ENCODE results near the gene TRPM8. TPM values are rescaled to one million over a fixed set of nuclear protein-coding genes. Genes with fewer than 3 reads are reported as not detected.

Gene TRPM8
- total and polyA plus RNA-seq, 2 of the 13 experiments (the other 11 are each of a cell fraction or from before 2014, with no cell fraction given): 0.12 TPM; not detected in 1

DNA sequence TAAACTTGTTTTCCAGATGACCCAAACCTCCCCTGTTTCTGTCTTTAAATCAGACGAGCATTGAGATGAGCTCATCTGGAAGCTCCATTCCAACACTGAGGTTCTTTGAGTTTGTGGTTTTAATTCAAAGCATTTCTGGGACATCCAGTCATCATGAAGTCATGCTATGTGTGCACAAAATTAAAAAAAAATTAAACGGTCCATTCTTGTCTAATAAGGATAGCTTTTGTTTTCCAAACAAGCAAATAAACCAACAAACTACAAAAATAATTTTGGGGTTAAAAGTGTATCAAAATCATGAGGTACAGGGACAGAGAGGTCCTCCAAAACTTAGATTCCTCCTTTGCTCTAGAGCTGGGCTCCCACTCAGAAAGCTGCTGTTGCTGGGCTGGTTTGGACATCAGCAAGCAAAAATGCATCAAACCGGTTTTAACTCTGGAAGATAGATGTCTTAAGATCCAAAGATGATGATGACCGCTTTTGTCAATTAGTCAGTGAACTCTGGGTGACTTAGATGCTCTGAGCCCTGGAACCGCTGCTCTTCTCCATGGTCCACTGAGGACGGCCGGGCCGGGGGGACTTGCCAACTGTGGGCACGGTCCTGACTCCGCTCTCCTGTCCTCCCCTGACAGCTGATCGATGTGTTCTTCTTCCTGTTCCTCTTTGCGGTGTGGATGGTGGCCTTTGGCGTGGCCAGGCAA, 65.4 kb downstream of the TRPM8 start:
- in situ Hi-C loops (cut with HindIII; ENCODE audit: extremely low pct_ligation_motif_present, low pct_unique_long_range_greater_than_20kb) (loop anchor here (25.0 kb wide), 1 partner anchor 1130 kb away; no protein-coding TSS in a partner anchor), intact Hi-C loops (cut with micrococcal nuclease; ENCODE audit: unreplicated experiment) (no loop called here)
- CTCF ChIA-PET (ENCODE audit: low intra/inter-chr PET ratio, low total read pairs): no interaction called here
- Histone ChIP-seq H3K79me2 (ENCODE audit: insufficient read depth, low read length) (no peaks in the 10 kb centered on the region), H3K4me3 (replicated peaks in 1 of 3; ENCODE audit: insufficient read depth in 1 of 3, low read depth in 2 of 3, low read length in 3 of 3) (no peak overlapping the region), H2AFZ (ENCODE audit: low read length) (no peak overlapping the region), H3K27ac (ENCODE audit: extremely low read length, insufficient read depth, low read length) (peak overlapping the region; percentile 17), H4K20me1 (ENCODE audit: insufficient read depth, low read length) (no peaks in the 10 kb centered on the region), H3K36me3 (replicated peaks in 1 of 2; ENCODE audit: control insufficient read depth in 1 of 2, insufficient read depth in 2 of 2, low read length in 2 of 2) (no peaks in the 10 kb centered on the region), H3K9me3 (ENCODE audit: low read length) (no peaks in the 10 kb centered on the region), H3K9ac (ENCODE audit: insufficient read depth, low read depth, low read length) (no peak overlapping the region), H3K4me2 (ENCODE audit: low read depth, low read length) (peak overlapping the region; percentile 46; the same call in 1 of the 2 replicates), H3K27me3 (ENCODE audit: control insufficient read depth in 1 of 2, insufficient read depth in 2 of 2, low read length in 2 of 2) (no peaks in the 10 kb centered on the region), H3K4me1 (ENCODE audit: insufficient read depth, low read length) (peaks cover 35% of the 10 kb centered on the region)
- POLR2A ChIA-PET: no interaction called here
- peak; percentile 45 for DNase-seq (ENCODE audit: low spot score)
- no TSS peak for BruUV-seq (replicated peaks)
- 82% methylated on average over 13 of the region's 13 CpGs for WGBS (ENCODE audit: low lambda C conversion rate)
- no peak for FAIRE-seq
- ATAC-seq: no peak; the same call in 2 of the 3 replicates
- TF ChIP-seq KLF6 (CRISPR knock-in tag; IDR thresholded peaks at IDR 0.05): 0 out of 2 replicates have a peak, but pooled peaks have one; percentile 11
- TF ChIP-seq, protein P1, sequence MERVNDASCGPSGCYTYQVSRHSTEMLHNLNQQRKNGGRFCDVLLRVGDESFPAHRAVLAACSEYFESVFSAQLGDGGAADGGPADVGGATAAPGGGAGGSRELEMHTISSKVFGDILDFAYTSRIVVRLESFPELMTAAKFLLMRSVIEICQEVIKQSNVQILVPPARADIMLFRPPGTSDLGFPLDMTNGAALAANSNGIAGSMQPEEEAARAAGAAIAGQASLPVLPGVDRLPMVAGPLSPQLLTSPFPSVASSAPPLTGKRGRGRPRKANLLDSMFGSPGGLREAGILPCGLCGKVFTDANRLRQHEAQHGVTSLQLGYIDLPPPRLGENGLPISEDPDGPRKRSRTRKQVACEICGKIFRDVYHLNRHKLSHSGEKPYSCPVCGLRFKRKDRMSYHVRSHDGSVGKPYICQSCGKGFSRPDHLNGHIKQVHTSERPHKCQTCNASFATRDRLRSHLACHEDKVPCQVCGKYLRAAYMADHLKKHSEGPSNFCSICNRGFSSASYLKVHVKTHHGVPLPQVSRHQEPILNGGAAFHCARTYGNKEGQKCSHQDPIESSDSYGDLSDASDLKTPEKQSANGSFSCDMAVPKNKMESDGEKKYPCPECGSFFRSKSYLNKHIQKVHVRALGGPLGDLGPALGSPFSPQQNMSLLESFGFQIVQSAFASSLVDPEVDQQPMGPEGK (CRISPR knock-in tag; IDR thresholded peaks at IDR 0.05): 0 out of 2 replicates have a peak, but pooled peaks have one; percentile 4
- TF ChIP-seq ZNF670 (CRISPR knock-in tag; IDR thresholded peaks at IDR 0.05; ENCODE audit: borderline replicate concordance): no peak
- TF ChIP-seq ZFP37 (CRISPR knock-in tag; IDR thresholded peaks at IDR 0.05; ENCODE audit: borderline replicate concordance): no peak
- no peak for TF ChIP-seq PHF5A (CRISPR knock-in tag; IDR thresholded peaks at IDR 0.05; ENCODE audit: low read depth, unreplicated experiment)
- no peak for TF ChIP-seq GPN1 (CRISPR knock-in tag; IDR thresholded peaks at IDR 0.05; ENCODE audit: borderline replicate concordance)
- TF ChIP-seq, protein P2, sequence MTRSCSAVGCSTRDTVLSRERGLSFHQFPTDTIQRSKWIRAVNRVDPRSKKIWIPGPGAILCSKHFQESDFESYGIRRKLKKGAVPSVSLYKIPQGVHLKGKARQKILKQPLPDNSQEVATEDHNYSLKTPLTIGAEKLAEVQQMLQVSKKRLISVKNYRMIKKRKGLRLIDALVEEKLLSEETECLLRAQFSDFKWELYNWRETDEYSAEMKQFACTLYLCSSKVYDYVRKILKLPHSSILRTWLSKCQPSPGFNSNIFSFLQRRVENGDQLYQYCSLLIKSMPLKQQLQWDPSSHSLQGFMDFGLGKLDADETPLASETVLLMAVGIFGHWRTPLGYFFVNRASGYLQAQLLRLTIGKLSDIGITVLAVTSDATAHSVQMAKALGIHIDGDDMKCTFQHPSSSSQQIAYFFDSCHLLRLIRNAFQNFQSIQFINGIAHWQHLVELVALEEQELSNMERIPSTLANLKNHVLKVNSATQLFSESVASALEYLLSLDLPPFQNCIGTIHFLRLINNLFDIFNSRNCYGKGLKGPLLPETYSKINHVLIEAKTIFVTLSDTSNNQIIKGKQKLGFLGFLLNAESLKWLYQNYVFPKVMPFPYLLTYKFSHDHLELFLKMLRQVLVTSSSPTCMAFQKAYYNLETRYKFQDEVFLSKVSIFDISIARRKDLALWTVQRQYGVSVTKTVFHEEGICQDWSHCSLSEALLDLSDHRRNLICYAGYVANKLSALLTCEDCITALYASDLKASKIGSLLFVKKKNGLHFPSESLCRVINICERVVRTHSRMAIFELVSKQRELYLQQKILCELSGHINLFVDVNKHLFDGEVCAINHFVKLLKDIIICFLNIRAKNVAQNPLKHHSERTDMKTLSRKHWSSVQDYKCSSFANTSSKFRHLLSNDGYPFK (CRISPR knock-in tag; IDR thresholded peaks at IDR 0.05; ENCODE audit: borderline replicate concordance): no peak
- TF ChIP-seq, protein P3, sequence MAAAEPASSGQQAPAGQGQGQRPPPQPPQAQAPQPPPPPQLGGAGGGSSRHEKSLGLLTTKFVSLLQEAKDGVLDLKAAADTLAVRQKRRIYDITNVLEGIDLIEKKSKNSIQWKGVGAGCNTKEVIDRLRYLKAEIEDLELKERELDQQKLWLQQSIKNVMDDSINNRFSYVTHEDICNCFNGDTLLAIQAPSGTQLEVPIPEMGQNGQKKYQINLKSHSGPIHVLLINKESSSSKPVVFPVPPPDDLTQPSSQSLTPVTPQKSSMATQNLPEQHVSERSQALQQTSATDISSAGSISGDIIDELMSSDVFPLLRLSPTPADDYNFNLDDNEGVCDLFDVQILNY (CRISPR knock-in tag; conservative IDR thresholded peaks at IDR 0.05): no peak
- no peak for TF ChIP-seq ZNF660 (CRISPR knock-in tag; IDR thresholded peaks at IDR 0.05; ENCODE audit: borderline replicate concordance, low read depth)
- TF ChIP-seq, protein P4, sequence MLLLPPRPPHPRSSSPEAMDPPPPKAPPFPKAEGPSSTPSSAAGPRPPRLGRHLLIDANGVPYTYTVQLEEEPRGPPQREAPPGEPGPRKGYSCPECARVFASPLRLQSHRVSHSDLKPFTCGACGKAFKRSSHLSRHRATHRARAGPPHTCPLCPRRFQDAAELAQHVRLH (CRISPR knock-in tag; IDR thresholded peaks at IDR 0.05; ENCODE audit: borderline replicate concordance, low read depth): no peak
- no peak for TF ChIP-seq ZNF839 (CRISPR knock-in tag; IDR thresholded peaks at IDR 0.05; ENCODE audit: borderline replicate concordance)
- no peak for TF ChIP-seq ZFYVE20 (CRISPR knock-in tag; IDR thresholded peaks at IDR 0.05; ENCODE audit: borderline replicate concordance, low read depth)
- no peak for TF ChIP-seq SNAI1 (CRISPR knock-in tag; IDR thresholded peaks at IDR 0.05; ENCODE audit: borderline replicate concordance)
- TF ChIP-seq, protein P5, sequence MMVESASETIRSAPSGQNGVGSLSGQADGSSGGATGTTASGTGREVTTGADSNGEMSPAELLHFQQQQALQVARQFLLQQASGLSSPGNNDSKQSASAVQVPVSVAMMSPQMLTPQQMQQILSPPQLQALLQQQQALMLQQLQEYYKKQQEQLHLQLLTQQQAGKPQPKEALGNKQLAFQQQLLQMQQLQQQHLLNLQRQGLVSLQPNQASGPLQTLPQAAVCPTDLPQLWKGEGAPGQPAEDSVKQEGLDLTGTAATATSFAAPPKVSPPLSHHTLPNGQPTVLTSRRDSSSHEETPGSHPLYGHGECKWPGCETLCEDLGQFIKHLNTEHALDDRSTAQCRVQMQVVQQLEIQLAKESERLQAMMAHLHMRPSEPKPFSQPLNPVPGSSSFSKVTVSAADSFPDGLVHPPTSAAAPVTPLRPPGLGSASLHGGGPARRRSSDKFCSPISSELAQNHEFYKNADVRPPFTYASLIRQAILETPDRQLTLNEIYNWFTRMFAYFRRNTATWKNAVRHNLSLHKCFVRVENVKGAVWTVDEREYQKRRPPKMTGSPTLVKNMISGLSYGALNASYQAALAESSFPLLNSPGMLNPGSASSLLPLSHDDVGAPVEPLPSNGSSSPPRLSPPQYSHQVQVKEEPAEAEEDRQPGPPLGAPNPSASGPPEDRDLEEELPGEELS (CRISPR knock-in tag; IDR thresholded peaks at IDR 0.05): no peak
